Spleen (tissue), 11 donors: ENCODE results near the gene IP6K3. TPM values are rescaled to one million over a fixed set of nuclear protein-coding genes. Genes with fewer than 3 reads are reported as not detected.

Source experiments
- DNase-seq: peaks from one replicate; pipeline ENCODE4 v3.0.0-alpha.2; 2020
- H3K27ac ChIP-seq, 8 donors: fragments of 200-600 bp; sonication (generic) in 7 of 8; 1 replicate in 4 of 8; 2 replicates in 4 of 8; pipeline versions ENCODE4 v1.5.0 to v1.8.0; 2016 to 2021; ENCODE audit warnings: inconsistent platforms in 4 of 8, mild to moderate bottlenecking in 4 of 8, moderate library complexity in 1 of 8
- H3K27me3 ChIP-seq, 7 donors: fragments of 200-600 bp; sonication (generic) in 6 of 7; replicated peaks in 1 of 7; 1 replicate in 4 of 7; 2 replicates in 3 of 7; pipeline versions ENCODE4 v1.5.0 to v1.8.0; 2016 to 2021; ENCODE audit warnings: inconsistent platforms in 3 of 7, mild to moderate bottlenecking in 1 of 7
- H3K36me3 ChIP-seq, 6 donors: fragments of 200-600 bp; sonication (generic) in 5 of 6; 1 replicate in 4 of 6; 2 replicates in 2 of 6; pipeline versions ENCODE4 v1.5.0 to v1.8.0; 2016 to 2021; ENCODE audit warnings: inconsistent platforms in 2 of 6
- H3K4me1 ChIP-seq, 6 donors: fragments of 200-600 bp; sonication (generic) in 5 of 6; 1 replicate in 3 of 6; 2 replicates in 3 of 6; pipeline versions ENCODE4 v1.5.0 to v1.8.0; 2016 to 2021; ENCODE audit warnings: inconsistent platforms in 3 of 6
- H3K4me3 ChIP-seq, 8 donors: fragments of 200-600 bp; sonication (generic) in 7 of 8; 1 replicate in 4 of 8; 2 replicates in 4 of 8; pipeline versions ENCODE4 v1.5.0 to v1.8.0; 2016 to 2021; ENCODE audit warnings: inconsistent platforms in 4 of 8, mild to moderate bottlenecking in 4 of 8, moderate library complexity in 2 of 8
- H3K9me3 ChIP-seq, 8 donors: fragments of 200-600 bp; sonication (generic) in 7 of 8; 1 replicate in 4 of 8; 2 replicates in 4 of 8; pipeline versions ENCODE4 v1.5.0 to v1.8.0; 2016 to 2021; ENCODE audit warnings: inconsistent platforms in 4 of 8
- CTCF ChIP-seq, 11 experiments: fragments of 200-600 bp in 7 of 11; fragments of 450-650 bp in 4 of 11; sonication (generic) in 4 of 11; IDR thresholded peaks in 8 of 11; conservative IDR thresholded peaks in 3 of 11; 1 replicate in 7 of 11; 2 replicates in 4 of 11; pipeline versions ENCODE4 v1.4.0 to v1.8.0; 2016 to 2021; ENCODE audit warnings: antibody characterized with exemption in 11 of 11, inconsistent platforms in 4 of 11, mild to moderate bottlenecking in 1 of 11
- POLR2A ChIP-seq, 3 donors: fragments of 450-650 bp; IDR thresholded peaks; one replicate each; pipeline ENCODE4 v1.5.1; 2017; ENCODE audit warnings: antibody characterized with exemption in 3 of 3, mild to moderate bottlenecking in 1 of 3
- POLR2AphosphoS5 ChIP-seq, 3 donors: sonication (generic); formaldehyde crosslinking; IDR thresholded peaks; one replicate each; pipeline ENCODE4 v1.5.1; 2017; ENCODE audit warnings: antibody characterized with exemption in 3 of 3
- WGBS, 5 donors: extraction: QIAGEN DNeasy Blood & Tissue Kit in 3 of 5; methylation state at CpG; one replicate each; pipeline versions ENCODE4 v1.1.5 to v1.1.7; 2013 to 2018; 5-methylcytosine and 5-hydroxymethylcytosine counted together
- intact Hi-C: fragments of 100-400 bp; cut with DNase I; formaldehyde crosslinking; loops from one replicate; pipeline ENCODE4 v1.15.0; 2023; ENCODE audit warnings: low total_unique reads
- polyA plus RNA-seq, 3 donors: library from polyadenylated mRNA; stranded (reverse); fragments of 200-250 nt; gene quantifications; one replicate each; pipeline ENCODE4 v1.2.1, GENCODE V29; 2013
- total RNA-seq, 7 donors: library from RNA; depleted of rRNA in 3 of 7; stranded (reverse); fragments of >200 nt in 3 of 7; fragmentation: NEBNext Ultra II Directional in 4 of 7; extraction: Animal tissue kit (Norgen Biotek cat#: 25700) in 4 of 7; gene quantifications; one replicate each; pipeline versions ENCODE4 v1.1.0 to v1.2.1, GENCODE V29; 2016 to 2021
- donor health status: healthy with polysubstance abuse.
- donor health status: DM: no; HTN: no; CAD: no; lungs with moderate emphysema.
- donor health status: DM: no; HTN: no; CAD: no.
- donor health status: Bipolar disorder and iron deficiency.
- donor health status: healthy.
- donor health status: DM: no; HTN: no; CAD: no.
- donor health status: DM: yes; HTN: yes; CAD: no.

IP6K3 gene
- total and polyA plus RNA-seq, 10 donors, result 0.30 to 5.8 (median 2.2) TPM

- Histone ChIP-seq H3K9me3 (no peaks in the 10 kb centered on the region), H3K36me3 (peaks cover 0 to 15% (median 0%) of the 10 kb centered on the region in 6 donors), H3K27ac (peak overlapping the region in 1 of 8 donors; percentile 38), H3K4me1 (peaks cover 0 to 17% (median 6%) of the 10 kb centered on the region in 6 donors), H3K4me3 (no peak overlapping the region), H3K27me3 (peaks cover 0 to under 1% (median 0%) of the 10 kb centered on the region in 7 donors)
- WGBS, 5 donors, result 79 to 91% (median 87%) methylated on average over 6 of the region's 6 CpGs
- TF ChIP-seq POLR2A (IDR thresholded peaks at IDR 0.05) (no peak), POLR2AphosphoS5 (IDR thresholded peaks at IDR 0.05) (no peak), CTCF (IDR thresholded peaks at IDR 0.05 in 8 of 11, conservative IDR thresholded peaks at IDR 0.05 in 3 of 11) (no peak)
- DNase-seq, result no peak
- intact Hi-C loops, result no loop called here
These were observed 17.6 kb downstream of the IP6K3 start for GRCh38 chr6:33729059-33729458.

GRCh38 chr6:33728438-33728837 lies 18.3 kb downstream of the IP6K3 start:
- H3K27me3 ChIP-seq, result peaks cover 0 to 7% (median 0%) of the 10 kb centered on the region in 7 donors
- WGBS, 5 donors, result 71 to 86% (median 79%) methylated on average over 11 of the region's 11 CpGs
- intact Hi-C loops, result no loop called here
- TF ChIP-seq CTCF (IDR thresholded peaks at IDR 0.05 in 8 of 11, conservative IDR thresholded peaks at IDR 0.05 in 3 of 11) (no peak), POLR2A (IDR thresholded peaks at IDR 0.05) (no peak), POLR2AphosphoS5 (IDR thresholded peaks at IDR 0.05) (peak; percentile 17 to 34 (median 20))
- peak overlapping the region in 1 of 8 donors; percentile 38 for H3K27ac ChIP-seq
- H3K4me3 ChIP-seq, result no peak overlapping the region
- peaks cover 0 to 17% (median 6%) of the 10 kb centered on the region in 6 donors for H3K4me1 ChIP-seq
- H3K36me3 ChIP-seq, result peaks cover 0 to 9% (median 0%) of the 10 kb centered on the region in 6 donors
- DNase-seq, result no peak
- no peaks in the 10 kb centered on the region for H3K9me3 ChIP-seq

GRCh38 chr6:33727932-33728331 lies 18.8 kb downstream of the IP6K3 start:
- no peak for DNase-seq
- 78 to 85% (median 81%) methylated on average over 9 to 11 of the region's 11 CpGs for WGBS, 5 donors
- intact Hi-C loops, result no loop called here

More at GRCh38 chr6:33727932-33728331, 18.8 kb downstream of the IP6K3 start:
- no peak for TF ChIP-seq CTCF (IDR thresholded peaks at IDR 0.05 in 8 of 11, conservative IDR thresholded peaks at IDR 0.05 in 3 of 11)
- TF ChIP-seq POLR2AphosphoS5 (IDR thresholded peaks at IDR 0.05), result no peak
- TF ChIP-seq POLR2A (IDR thresholded peaks at IDR 0.05), result no peak
- peaks cover 0 to 17% (median 6%) of the 10 kb centered on the region in 6 donors for H3K4me1 ChIP-seq
- H3K27me3 ChIP-seq, result peaks cover 0 to 10% (median 0%) of the 10 kb centered on the region in 7 donors
- H3K36me3 ChIP-seq, result peaks cover 0 to 5% (median 0%) of the 10 kb centered on the region in 6 donors
- H3K4me3 ChIP-seq, result no peak overlapping the region
- peak overlapping the region in 1 of 8 donors; percentile 38 for H3K27ac ChIP-seq
- no peaks in the 10 kb centered on the region for H3K9me3 ChIP-seq
